Kidney epithelial cell (primary cell): ENCODE data around the gene DRD3. TPM values are rescaled to one million over a fixed set of nuclear protein-coding genes. Genes with fewer than 3 reads are reported as not detected.
A peak's percentile ranks its signal among the peaks of the same experiment; 100 is the strongest.

Experiments
- DNase-seq: peaks from one replicate; pipeline ENCODE4 v3.0.0-alpha.2; 2010; ENCODE audit warnings: low read depth
- H3K27me3 ChIP-seq: 2 replicates; pipeline ENCODE4 v1.6.0; 2011; ENCODE audit warnings: low read length; ENCODE audit not compliant: control insufficient read depth, insufficient read depth
- H3K36me3 ChIP-seq: 2 replicates; pipeline ENCODE4 v1.5.1; 2011; ENCODE audit warnings: low read length; ENCODE audit not compliant: control insufficient read depth, insufficient read depth
- H3K4me3 ChIP-seq: 2 replicates; pipeline ENCODE4 v1.5.1; 2011; ENCODE audit warnings: low read depth, mild to moderate bottlenecking, control low read depth, low read length
- total RNA-seq: library from RNA; depleted of rRNA; stranded (reverse); fragments of >200 nt; gene quantifications from 2 replicates; pipeline ENCODE4 v1.2.3, GENCODE V29; 2015
- TF ChIP-seq, protein P1 (sequence below): IDR thresholded peaks from 2 replicates; pipeline ENCODE4 v1.5.1; 2011; ENCODE audit warnings: mild to moderate bottlenecking, moderate library complexity, low read length, control low read depth, inconsistent platforms; ENCODE audit not compliant: insufficient read depth, poor library complexity, severe bottlenecking

The DRD3 gene
- not detected in 2 replicates for total RNA-seq

DNA sequence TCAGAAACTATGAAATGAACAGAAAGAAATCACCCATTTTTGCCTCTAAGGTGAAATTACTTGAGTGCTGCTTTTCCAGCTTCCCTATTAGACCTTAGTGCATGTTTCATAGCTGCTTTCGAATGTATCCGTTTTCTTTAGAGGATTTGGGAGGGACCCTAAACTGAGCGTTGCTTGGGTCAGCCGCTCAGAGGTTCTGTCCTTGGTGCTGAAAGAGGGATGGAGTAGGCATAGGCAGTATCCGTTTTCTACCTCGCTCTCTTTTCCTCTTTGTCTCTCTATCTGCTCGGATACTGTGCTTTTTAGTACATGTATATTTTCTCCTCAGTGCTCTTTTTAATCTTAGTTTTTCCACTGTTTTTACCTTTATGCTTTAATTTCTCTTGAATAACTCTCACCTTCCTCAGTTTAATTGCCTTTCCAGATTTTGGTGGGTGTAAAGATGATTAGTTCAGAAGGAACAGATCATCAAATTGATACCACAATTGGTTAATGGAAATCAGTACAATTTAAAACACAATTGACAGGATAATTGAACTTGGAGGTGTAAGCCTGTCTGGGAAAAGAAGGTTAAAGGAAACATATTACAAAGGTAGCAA is at the start of gene DRD3:
DRD3 (minus strand) TSS at position 283 of the 599 bp plus-strand sequence. CDS start 7,060 bp downstream, outside the sequence.
- Histone ChIP-seq H3K36me3 (no peaks in the 10 kb centered on the region), H3K27me3 (no peaks in the 10 kb centered on the region), H3K4me3 (no peak within 1 kb of the TSS)
- DNase-seq = peak; percentile 16
- TF ChIP-seq, protein P1, sequence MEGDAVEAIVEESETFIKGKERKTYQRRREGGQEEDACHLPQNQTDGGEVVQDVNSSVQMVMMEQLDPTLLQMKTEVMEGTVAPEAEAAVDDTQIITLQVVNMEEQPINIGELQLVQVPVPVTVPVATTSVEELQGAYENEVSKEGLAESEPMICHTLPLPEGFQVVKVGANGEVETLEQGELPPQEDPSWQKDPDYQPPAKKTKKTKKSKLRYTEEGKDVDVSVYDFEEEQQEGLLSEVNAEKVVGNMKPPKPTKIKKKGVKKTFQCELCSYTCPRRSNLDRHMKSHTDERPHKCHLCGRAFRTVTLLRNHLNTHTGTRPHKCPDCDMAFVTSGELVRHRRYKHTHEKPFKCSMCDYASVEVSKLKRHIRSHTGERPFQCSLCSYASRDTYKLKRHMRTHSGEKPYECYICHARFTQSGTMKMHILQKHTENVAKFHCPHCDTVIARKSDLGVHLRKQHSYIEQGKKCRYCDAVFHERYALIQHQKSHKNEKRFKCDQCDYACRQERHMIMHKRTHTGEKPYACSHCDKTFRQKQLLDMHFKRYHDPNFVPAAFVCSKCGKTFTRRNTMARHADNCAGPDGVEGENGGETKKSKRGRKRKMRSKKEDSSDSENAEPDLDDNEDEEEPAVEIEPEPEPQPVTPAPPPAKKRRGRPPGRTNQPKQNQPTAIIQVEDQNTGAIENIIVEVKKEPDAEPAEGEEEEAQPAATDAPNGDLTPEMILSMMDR = no peak

DNA sequence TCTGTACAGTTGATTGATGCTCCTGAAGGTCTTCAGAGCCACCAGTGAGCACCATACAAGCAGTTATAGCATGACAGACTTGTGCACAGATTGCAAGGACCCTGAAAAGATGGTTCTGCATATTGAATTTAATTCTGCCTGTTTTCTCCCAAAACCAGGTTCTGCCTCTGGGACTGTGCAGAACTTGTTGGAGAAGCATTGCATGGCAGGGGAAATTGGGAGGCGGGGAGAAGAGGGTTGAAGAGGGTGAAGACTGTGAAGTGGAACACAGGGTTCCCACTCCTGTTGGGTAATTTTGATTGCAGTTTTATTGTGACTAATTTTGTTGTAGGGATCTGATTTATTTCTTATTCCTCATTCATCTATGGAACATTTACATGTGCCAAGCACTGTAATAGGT is 48.2 kb upstream of the DRD3 start:
- H3K36me3 ChIP-seq = no peaks in the 10 kb centered on the region
- TF ChIP-seq, protein P1 = no peak
- no peak overlapping the region for H3K4me3 ChIP-seq
- no peaks in the 10 kb centered on the region for H3K27me3 ChIP-seq
- no peak for DNase-seq

GRCh38 chr3:114226313-114226712 is 47.5 kb upstream of the DRD3 start:
- no peak overlapping the region for H3K4me3 ChIP-seq
- H3K27me3 ChIP-seq = no peaks in the 10 kb centered on the region
- no peak for DNase-seq
- TF ChIP-seq, protein P1 = no peak
- H3K36me3 ChIP-seq = no peaks in the 10 kb centered on the region

GRCh38 chr3:114223143-114223542 is 44.3 kb upstream of the DRD3 start:
- TF ChIP-seq, protein P1 = no peak
- H3K4me3 ChIP-seq = no peak overlapping the region
- no peaks in the 10 kb centered on the region for H3K36me3 ChIP-seq
- no peak for DNase-seq
- H3K27me3 ChIP-seq = no peaks in the 10 kb centered on the region

DNA sequence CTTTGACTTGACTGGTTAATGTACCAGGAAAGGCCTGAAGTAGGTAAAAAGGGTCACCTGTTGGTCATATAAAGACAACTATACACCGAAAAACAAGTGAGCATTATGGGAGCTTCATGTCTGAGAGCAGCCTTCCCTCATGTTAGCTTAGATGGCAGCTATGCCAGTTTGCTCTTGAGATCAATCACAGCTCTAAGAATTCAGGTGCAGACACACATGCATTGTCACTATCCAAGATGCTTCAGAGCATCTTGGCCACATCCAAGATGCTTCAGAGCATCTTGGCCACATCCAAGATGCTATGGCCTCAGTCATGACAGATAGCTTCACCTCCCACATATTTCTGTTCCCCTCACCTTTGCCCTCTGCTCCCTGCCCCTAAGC is 43.0 kb upstream of the DRD3 start:
- Histone ChIP-seq H3K27me3 (no peaks in the 10 kb centered on the region), H3K36me3 (no peaks in the 10 kb centered on the region), H3K4me3 (no peak overlapping the region)
- TF ChIP-seq, protein P1 = no peak
- DNase-seq = no peak
